ENCODE data around the gene COL9A3.

Gene COL9A3

GRCh38 chr20:62815066-62815991, 1.5 kb upstream of the COL9A3 start:
- H3K27ac ChIP-seq (replicated peaks; ENCODE audit: low read length) = peak overlapping the region; percentile 65
- H3K4me3 ChIP-seq (ENCODE audit: low read length in 2 of 2) = peak overlapping the region in 1 of 2 donors; percentile 80
- WGBS, 2 donors (ENCODE audit: extremely low coverage in 2 of 2, insufficient read length in 2 of 2, insufficient replicate concordance in 1 of 2) = no CpG with 5 or more reads among the region's 24 CpGs
- H2BK120ac ChIP-seq (ENCODE audit: low read depth, low read length) = peak overlapping the region; percentile 2
- H2AFZ ChIP-seq (ENCODE audit: low read length) = no peak overlapping the region
- H3K79me1 ChIP-seq (ENCODE audit: low read depth, low read length) = no peaks in the 10 kb centered on the region
- H3K23ac ChIP-seq (ENCODE audit: low read depth, low read length, poor library complexity) = peak overlapping the region; percentile 60
- no peak overlapping the region for H4K91ac ChIP-seq (ENCODE audit: low read depth, low read length, poor library complexity)
- H3K4me1 ChIP-seq (ENCODE audit: control insufficient read depth in 2 of 2, insufficient read depth in 1 of 2, low read depth in 1 of 2, low read length in 2 of 2) = peaks cover 16 to 32% of the 10 kb centered on the region in 2 donors
- peaks cover 6 to 21% of the 10 kb centered on the region in 2 donors for H3K36me3 ChIP-seq (replicated peaks in 1 of 2; ENCODE audit: control insufficient read depth in 2 of 2, insufficient read depth in 2 of 2, low read length in 2 of 2)
- H3K9ac ChIP-seq (ENCODE audit: low read depth, low read length, poor library complexity) = peak overlapping the region; percentile 7
- H3K18ac ChIP-seq (ENCODE audit: low read length) = peak overlapping the region; percentile 96
- H3K27me3 ChIP-seq (ENCODE audit: control insufficient read depth in 3 of 3, insufficient read depth in 3 of 3, low read depth in 1 of 3, low read length in 3 of 3) = peaks cover 0 to 44% (median 10%) of the 10 kb centered on the region in 3 experiments
- peak overlapping the region; percentile 99 for H3K4me2 ChIP-seq (ENCODE audit: insufficient read depth, low read length, poor library complexity, severe bottlenecking)
- H4K8ac ChIP-seq (ENCODE audit: low read depth, low read length) = no peak overlapping the region
- peak overlapping the region; percentile 8 for H2BK5ac ChIP-seq (ENCODE audit: low read length)
- H2AK5ac ChIP-seq (ENCODE audit: low read depth, low read length) = peak overlapping the region; percentile 82
- no peak overlapping the region for H3K4ac ChIP-seq (ENCODE audit: low read length)
- no peaks in the 10 kb centered on the region for H3K9me3 ChIP-seq (replicated peaks in 1 of 2; ENCODE audit: control insufficient read depth in 2 of 2, insufficient read depth in 1 of 2, low read depth in 1 of 2, low read length in 2 of 2)
- peak overlapping the region; percentile 49 for H3K14ac ChIP-seq (ENCODE audit: low read length)
- H2BK12ac ChIP-seq (ENCODE audit: low read length) = peak overlapping the region; percentile 69
- DNase-seq (ENCODE audit: low spot score) = no peak
- H2BK15ac ChIP-seq (ENCODE audit: low read length) = peak overlapping the region; percentile 71

DNA sequence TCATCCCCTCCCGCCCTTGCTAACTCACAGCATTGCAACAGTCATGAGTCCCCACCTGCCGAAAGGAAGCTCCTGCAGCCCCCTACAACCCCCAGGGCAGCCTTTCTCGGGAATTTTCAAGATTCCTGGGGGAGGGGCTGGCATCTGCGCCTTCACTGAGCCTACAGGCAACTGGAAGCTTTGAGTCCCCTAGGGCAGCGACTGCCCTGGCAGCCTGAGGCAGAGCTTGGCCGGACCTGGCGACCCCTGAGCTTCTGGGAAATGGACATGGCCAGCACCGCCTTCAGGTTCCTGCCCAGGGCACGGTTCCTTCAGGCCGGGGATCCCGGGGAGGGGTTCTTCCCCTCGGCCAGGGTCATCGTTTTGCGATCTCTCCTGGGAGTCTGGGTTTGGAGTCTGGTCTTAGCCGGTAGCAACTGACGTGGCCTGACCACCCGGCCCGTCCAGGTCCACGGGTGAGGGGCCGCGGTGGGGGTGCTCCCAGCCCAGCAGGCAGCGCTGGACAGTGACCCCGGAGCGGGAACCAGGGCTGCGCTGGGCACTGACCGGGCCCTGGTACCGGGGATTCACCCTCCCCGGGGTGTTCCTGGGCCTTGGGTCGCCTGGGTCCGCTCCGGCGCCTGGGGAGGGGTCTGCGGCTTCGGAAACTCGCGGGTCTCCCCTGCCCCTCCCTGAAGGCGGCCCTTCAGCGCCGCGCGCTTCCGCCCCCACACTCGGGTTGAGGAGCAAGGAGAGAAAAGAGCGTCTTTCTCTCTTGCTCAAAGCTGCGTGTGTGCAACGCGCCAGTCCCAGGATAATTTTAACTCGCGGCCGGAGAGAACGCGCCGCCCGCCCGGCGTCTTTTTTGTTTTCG, 593 bp upstream of the COL9A3 start:
- Histone ChIP-seq H2BK5ac (ENCODE audit: low read length) (peak overlapping the region; percentile 98), H3K27me3 (ENCODE audit: control insufficient read depth in 3 of 3, insufficient read depth in 3 of 3, low read depth in 1 of 3, low read length in 3 of 3) (peaks cover 0 to 52% (median 10%) of the 10 kb centered on the region in 3 experiments), H2AFZ (ENCODE audit: low read length) (peak overlapping the region; percentile 69), H3K9ac (ENCODE audit: low read depth, low read length, poor library complexity) (peak overlapping the region; percentile 81), H3K79me1 (ENCODE audit: low read depth, low read length) (no peaks in the 10 kb centered on the region), H3K4ac (ENCODE audit: low read length) (peak overlapping the region; percentile 89), H3K36me3 (replicated peaks in 1 of 2; ENCODE audit: control insufficient read depth in 2 of 2, insufficient read depth in 2 of 2, low read length in 2 of 2) (peaks cover 6 to 14% of the 10 kb centered on the region in 2 donors), H4K8ac (ENCODE audit: low read depth, low read length) (peak overlapping the region; percentile 86), H3K4me1 (ENCODE audit: control insufficient read depth in 2 of 2, insufficient read depth in 1 of 2, low read depth in 1 of 2, low read length in 2 of 2) (peaks cover 20 to 32% of the 10 kb centered on the region in 2 donors), H3K14ac (ENCODE audit: low read length) (peak overlapping the region; percentile 99), H3K23ac (ENCODE audit: low read depth, low read length, poor library complexity) (peak overlapping the region; percentile 73), H2BK120ac (ENCODE audit: low read depth, low read length) (peak overlapping the region; percentile 99), H2BK12ac (ENCODE audit: low read length) (peak overlapping the region; percentile 98), H2AK5ac (ENCODE audit: low read depth, low read length) (peak overlapping the region; percentile 99), H2BK15ac (ENCODE audit: low read length) (peak overlapping the region; percentile 97), H3K27ac (replicated peaks; ENCODE audit: low read length) (peak overlapping the region; percentile 79), H3K9me3 (replicated peaks in 1 of 2; ENCODE audit: control insufficient read depth in 2 of 2, insufficient read depth in 1 of 2, low read depth in 1 of 2, low read length in 2 of 2) (no peaks in the 10 kb centered on the region), H3K18ac (ENCODE audit: low read length) (peak overlapping the region; percentile 99), H3K4me3 (ENCODE audit: low read length in 2 of 2) (peak overlapping the region; percentile 20 to 80), H3K4me2 (ENCODE audit: insufficient read depth, low read length, poor library complexity, severe bottlenecking) (peak overlapping the region; percentile 99), H4K91ac (ENCODE audit: low read depth, low read length, poor library complexity) (no peak overlapping the region)
- no CpG with 5 or more reads among the region's 57 CpGs for WGBS, 2 donors (ENCODE audit: extremely low coverage in 2 of 2, insufficient read length in 2 of 2, insufficient replicate concordance in 1 of 2)
- DNase-seq (ENCODE audit: low spot score) = peak; percentile 74

- H3K14ac ChIP-seq (ENCODE audit: low read length) = peak overlapping the region; percentile 97
- peak overlapping the region; percentile 98 for H2BK15ac ChIP-seq (ENCODE audit: low read length)
- DNase-seq (ENCODE audit: low spot score) = no peak
- no peak overlapping the region for H2AFZ ChIP-seq (ENCODE audit: low read length)
- H2BK5ac ChIP-seq (ENCODE audit: low read length) = peak overlapping the region; percentile 90
- H3K9ac ChIP-seq (ENCODE audit: low read depth, low read length, poor library complexity) = no peak overlapping the region
- H2BK120ac ChIP-seq (ENCODE audit: low read depth, low read length) = peak overlapping the region; percentile 94
- H3K27me3 ChIP-seq (ENCODE audit: control insufficient read depth in 3 of 3, insufficient read depth in 3 of 3, low read depth in 1 of 3, low read length in 3 of 3) = peaks cover 0 to 52% (median 10%) of the 10 kb centered on the region in 3 experiments
- WGBS, 2 donors (ENCODE audit: extremely low coverage in 2 of 2, insufficient read length in 2 of 2, insufficient replicate concordance in 1 of 2) = no CpG with 5 or more reads among the region's 12 CpGs
- H3K4me3 ChIP-seq (ENCODE audit: low read length in 2 of 2) = peak overlapping the region in 1 of 2 donors; percentile 79
- H3K4me1 ChIP-seq (ENCODE audit: control insufficient read depth in 2 of 2, insufficient read depth in 1 of 2, low read depth in 1 of 2, low read length in 2 of 2) = peaks cover 20 to 35% of the 10 kb centered on the region in 2 donors
- H3K18ac ChIP-seq (ENCODE audit: low read length) = peak overlapping the region; percentile 99
- no peak overlapping the region for H4K91ac ChIP-seq (ENCODE audit: low read depth, low read length, poor library complexity)
- peaks cover 0 to 6% of the 10 kb centered on the region in 2 donors for H3K36me3 ChIP-seq (replicated peaks in 1 of 2; ENCODE audit: control insufficient read depth in 2 of 2, insufficient read depth in 2 of 2, low read length in 2 of 2)
- H2AK5ac ChIP-seq (ENCODE audit: low read depth, low read length) = peak overlapping the region; percentile 100
- no peak overlapping the region for H3K23ac ChIP-seq (ENCODE audit: low read depth, low read length, poor library complexity)
- no peaks in the 10 kb centered on the region for H3K79me1 ChIP-seq (ENCODE audit: low read depth, low read length)
- H3K4me2 ChIP-seq (ENCODE audit: insufficient read depth, low read length, poor library complexity, severe bottlenecking) = peak overlapping the region; percentile 62
- H3K4ac ChIP-seq (ENCODE audit: low read length) = no peak overlapping the region
- H4K8ac ChIP-seq (ENCODE audit: low read depth, low read length) = peak overlapping the region; percentile 23
- no peaks in the 10 kb centered on the region for H3K9me3 ChIP-seq (replicated peaks in 1 of 2; ENCODE audit: control insufficient read depth in 2 of 2, insufficient read depth in 1 of 2, low read depth in 1 of 2, low read length in 2 of 2)
- peak overlapping the region; percentile 90 for H2BK12ac ChIP-seq (ENCODE audit: low read length)
- H3K27ac ChIP-seq (replicated peaks; ENCODE audit: low read length) = no peak overlapping the region
These were observed 1.2 kb downstream of the COL9A3 start for GRCh38 chr20:62817975-62818591.

All from neuronal stem cell (in vitro differentiated cells).